HCT116 (cell line): ENCODE measurements around the gene FAM131C.

ENCODE experiments used
- CBX3 ChIP-seq: IDR thresholded peaks from 2 replicates; pipeline ENCODE4 v1.6.1; 2012; ENCODE audit warnings: low read depth
- CEBPB ChIP-seq: IDR thresholded peaks from 2 replicates; pipeline ENCODE4 v1.6.1; 2012; ENCODE audit warnings: low read depth
- EZH2 ChIP-seq: fragments of 200-600 bp; sonication (generic); IDR thresholded peaks from 2 replicates; pipeline ENCODE4 v1.6.1; 2017; ENCODE audit warnings: antibody characterized with exemption, mixed run types
- JUND ChIP-seq: IDR thresholded peaks from 2 replicates; pipeline ENCODE4 v1.6.1; 2012
- POLR2A ChIP-seq: IDR thresholded peaks from 2 replicates; pipeline ENCODE4 v1.7.0; 2011; ENCODE audit warnings: borderline replicate concordance; ENCODE audit not compliant: insufficient read depth, insufficient read length; ENCODE audit errors: extremely low read depth
- SIN3A ChIP-seq: IDR thresholded peaks from 2 replicates; pipeline ENCODE4 v1.6.1; 2012; ENCODE audit warnings: low read depth
- SRF ChIP-seq: IDR thresholded peaks from 2 replicates; pipeline ENCODE4 v1.6.1; 2012; ENCODE audit warnings: low read depth
- TCF7L2 ChIP-seq: IDR thresholded peaks from 2 replicates; pipeline ENCODE4 v1.7.0; 2011; ENCODE audit warnings: borderline replicate concordance, inconsistent platforms; ENCODE audit not compliant: insufficient read depth, insufficient read length; ENCODE audit errors: extremely low read depth
- ZNF274 ChIP-seq: fragments of 200-500 bp; sonication (Bioruptor generic); IDR thresholded peaks from 2 replicates; pipeline ENCODE4 v1.6.1; 2014; ENCODE audit warnings: mild to moderate bottlenecking, low read depth, low read length, inconsistent platforms
- TF ChIP-seq, protein P1 (sequence below), 3 experiments: fragments of 200-600 bp in 1 of 3; sonication (generic) in 1 of 3; IDR thresholded peaks in 2 of 3; conservative IDR thresholded peaks in 1 of 3; 2 replicates each; pipeline ENCODE4 v1.5.1; 2012 to 2017; ENCODE audit warnings: low read depth in 2 of 3, low read length in 2 of 3, antibody characterized with exemption in 1 of 3, borderline replicate concordance in 1 of 3, control low read depth in 1 of 3, mild to moderate bottlenecking in 1 of 3, mixed read lengths in 1 of 3, mixed run types in 1 of 3, moderate library complexity in 1 of 3; ENCODE audit not compliant: insufficient read depth in 1 of 3

DNA sequence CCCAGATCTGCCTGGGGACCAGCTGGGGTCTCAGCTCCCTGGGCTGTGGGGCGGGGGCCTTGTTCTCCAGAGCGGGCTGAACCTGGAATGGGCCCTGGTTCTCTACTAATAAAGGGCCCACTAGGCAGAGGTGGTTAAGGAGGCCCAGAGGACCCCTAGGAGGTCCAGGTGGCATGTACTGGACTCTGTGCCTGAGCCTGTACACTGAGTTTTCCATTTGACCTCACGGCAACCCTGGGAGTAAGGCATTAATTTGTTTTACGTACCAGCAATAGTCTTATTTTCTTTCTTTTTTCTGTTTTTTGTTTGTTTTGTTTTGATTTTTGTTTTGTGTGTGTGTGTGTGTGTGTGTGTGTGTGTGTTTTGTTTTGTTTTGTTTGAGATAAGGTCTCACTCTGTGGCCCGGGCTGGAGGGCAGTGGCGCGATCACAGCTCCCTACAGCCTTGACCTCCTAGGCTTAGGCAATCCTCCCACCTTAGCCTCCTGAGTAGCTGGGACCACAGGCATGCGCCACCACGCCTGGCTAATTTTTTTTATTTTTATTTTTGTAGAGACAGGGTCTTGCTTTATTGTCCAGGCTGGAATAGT, 19.6 kb upstream of the FAM131C start:
- TF ChIP-seq, protein P1, sequence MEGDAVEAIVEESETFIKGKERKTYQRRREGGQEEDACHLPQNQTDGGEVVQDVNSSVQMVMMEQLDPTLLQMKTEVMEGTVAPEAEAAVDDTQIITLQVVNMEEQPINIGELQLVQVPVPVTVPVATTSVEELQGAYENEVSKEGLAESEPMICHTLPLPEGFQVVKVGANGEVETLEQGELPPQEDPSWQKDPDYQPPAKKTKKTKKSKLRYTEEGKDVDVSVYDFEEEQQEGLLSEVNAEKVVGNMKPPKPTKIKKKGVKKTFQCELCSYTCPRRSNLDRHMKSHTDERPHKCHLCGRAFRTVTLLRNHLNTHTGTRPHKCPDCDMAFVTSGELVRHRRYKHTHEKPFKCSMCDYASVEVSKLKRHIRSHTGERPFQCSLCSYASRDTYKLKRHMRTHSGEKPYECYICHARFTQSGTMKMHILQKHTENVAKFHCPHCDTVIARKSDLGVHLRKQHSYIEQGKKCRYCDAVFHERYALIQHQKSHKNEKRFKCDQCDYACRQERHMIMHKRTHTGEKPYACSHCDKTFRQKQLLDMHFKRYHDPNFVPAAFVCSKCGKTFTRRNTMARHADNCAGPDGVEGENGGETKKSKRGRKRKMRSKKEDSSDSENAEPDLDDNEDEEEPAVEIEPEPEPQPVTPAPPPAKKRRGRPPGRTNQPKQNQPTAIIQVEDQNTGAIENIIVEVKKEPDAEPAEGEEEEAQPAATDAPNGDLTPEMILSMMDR (IDR thresholded peaks at IDR 0.05 in 2 of 3, conservative IDR thresholded peaks at IDR 0.05 in 1 of 3; ENCODE audit: borderline replicate concordance in 1 of 3, insufficient read depth in 1 of 3, low read depth in 2 of 3, low read length in 2 of 3) = no peak
- TF ChIP-seq ZNF274 (no peak), POLR2A (no peak), EZH2 (no peak), SIN3A (no peak), CEBPB (no peak), SRF (no peak), JUND (no peak), CBX3 (no peak), TCF7L2 (no peak)
